Chondrocyte (in vitro differentiated cells): Measurements from ENCODE around the gene SPOCK2. TPM values are rescaled to one million over a fixed set of nuclear protein-coding genes. Genes with fewer than 3 reads are reported as not detected.

Source experiments
- DNase-seq: peaks from one replicate; pipeline ENCODE4 v3.0.0; 2021; ENCODE audit warnings: mixed read lengths, low spot score
- H3K27ac Mint-ChIP-seq: one replicate; pipeline ENCODE4 v1.8.0; 2021; ENCODE audit warnings: mild to moderate bottlenecking, moderate library complexity, mixed read lengths; ENCODE audit not compliant: unreplicated experiment
- H3K27me3 Mint-ChIP-seq: 2 replicates; pipeline ENCODE4 v1.8.0; 2021; ENCODE audit warnings: low read depth, mixed read lengths
- H3K36me3 Mint-ChIP-seq: 2 replicates; pipeline ENCODE4 v1.8.0; 2021; ENCODE audit warnings: low read depth, mixed read lengths
- H3K4me1 Mint-ChIP-seq: 2 replicates; pipeline ENCODE4 v1.8.0; 2021; ENCODE audit warnings: low read depth, mild to moderate bottlenecking, mixed read lengths
- H3K4me3 Mint-ChIP-seq: one replicate; pipeline ENCODE4 v1.8.0; 2021; ENCODE audit warnings: mild to moderate bottlenecking, moderate library complexity, mixed read lengths; ENCODE audit not compliant: unreplicated experiment
- H3K9me3 Mint-ChIP-seq: 2 replicates; pipeline ENCODE4 v1.8.0; 2021; ENCODE audit warnings: low read depth, mixed read lengths
- total RNA-seq: library from RNA; stranded (reverse); gene quantifications from 3 replicates; pipeline ENCODE4 v1.2.1, GENCODE V29; 2021
- TF ChIP-seq, protein P1 (sequence below): fragments of 200-600 bp; sonication (generic); IDR thresholded peaks from 2 replicates; pipeline ENCODE4 v1.5.0; 2021; ENCODE audit warnings: antibody characterized with exemption, mild to moderate bottlenecking, moderate library complexity

Gene SPOCK2
- total RNA-seq, 1 donor from 2014 or later, result 0.32 TPM

DNA sequence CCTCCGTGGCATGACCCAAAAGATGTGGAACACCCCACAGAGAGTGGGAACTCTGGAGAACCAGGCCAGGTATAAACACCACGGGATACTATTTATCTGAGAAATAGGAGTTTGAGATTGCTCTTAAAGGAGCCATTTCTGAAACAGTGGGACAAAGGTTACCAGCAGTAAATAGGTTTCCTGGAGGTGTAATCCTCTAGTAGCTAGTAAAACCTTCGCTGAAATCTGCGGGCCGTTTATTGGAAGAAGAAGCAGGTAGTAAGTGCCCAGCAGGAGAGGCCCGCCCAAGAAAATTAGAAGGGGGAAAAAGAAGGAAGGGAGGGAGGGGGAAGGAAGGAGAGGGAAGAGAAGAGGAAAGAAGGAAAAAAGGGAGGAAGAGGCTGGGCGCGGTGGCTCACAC, 72.5 kb downstream of the SPOCK2 start:
- no peak overlapping the region for H3K4me3 Mint-ChIP-seq
- no peak overlapping the region for H3K27ac Mint-ChIP-seq
- no peaks in the 10 kb centered on the region for H3K9me3 Mint-ChIP-seq
- no peak for DNase-seq
- H3K27me3 Mint-ChIP-seq, result no peaks in the 10 kb centered on the region
- TF ChIP-seq, protein P1, sequence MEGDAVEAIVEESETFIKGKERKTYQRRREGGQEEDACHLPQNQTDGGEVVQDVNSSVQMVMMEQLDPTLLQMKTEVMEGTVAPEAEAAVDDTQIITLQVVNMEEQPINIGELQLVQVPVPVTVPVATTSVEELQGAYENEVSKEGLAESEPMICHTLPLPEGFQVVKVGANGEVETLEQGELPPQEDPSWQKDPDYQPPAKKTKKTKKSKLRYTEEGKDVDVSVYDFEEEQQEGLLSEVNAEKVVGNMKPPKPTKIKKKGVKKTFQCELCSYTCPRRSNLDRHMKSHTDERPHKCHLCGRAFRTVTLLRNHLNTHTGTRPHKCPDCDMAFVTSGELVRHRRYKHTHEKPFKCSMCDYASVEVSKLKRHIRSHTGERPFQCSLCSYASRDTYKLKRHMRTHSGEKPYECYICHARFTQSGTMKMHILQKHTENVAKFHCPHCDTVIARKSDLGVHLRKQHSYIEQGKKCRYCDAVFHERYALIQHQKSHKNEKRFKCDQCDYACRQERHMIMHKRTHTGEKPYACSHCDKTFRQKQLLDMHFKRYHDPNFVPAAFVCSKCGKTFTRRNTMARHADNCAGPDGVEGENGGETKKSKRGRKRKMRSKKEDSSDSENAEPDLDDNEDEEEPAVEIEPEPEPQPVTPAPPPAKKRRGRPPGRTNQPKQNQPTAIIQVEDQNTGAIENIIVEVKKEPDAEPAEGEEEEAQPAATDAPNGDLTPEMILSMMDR, result no peak
- H3K4me1 Mint-ChIP-seq, result peaks cover 48% of the 10 kb centered on the region
- peaks cover 8% of the 10 kb centered on the region for H3K36me3 Mint-ChIP-seq

DNA sequence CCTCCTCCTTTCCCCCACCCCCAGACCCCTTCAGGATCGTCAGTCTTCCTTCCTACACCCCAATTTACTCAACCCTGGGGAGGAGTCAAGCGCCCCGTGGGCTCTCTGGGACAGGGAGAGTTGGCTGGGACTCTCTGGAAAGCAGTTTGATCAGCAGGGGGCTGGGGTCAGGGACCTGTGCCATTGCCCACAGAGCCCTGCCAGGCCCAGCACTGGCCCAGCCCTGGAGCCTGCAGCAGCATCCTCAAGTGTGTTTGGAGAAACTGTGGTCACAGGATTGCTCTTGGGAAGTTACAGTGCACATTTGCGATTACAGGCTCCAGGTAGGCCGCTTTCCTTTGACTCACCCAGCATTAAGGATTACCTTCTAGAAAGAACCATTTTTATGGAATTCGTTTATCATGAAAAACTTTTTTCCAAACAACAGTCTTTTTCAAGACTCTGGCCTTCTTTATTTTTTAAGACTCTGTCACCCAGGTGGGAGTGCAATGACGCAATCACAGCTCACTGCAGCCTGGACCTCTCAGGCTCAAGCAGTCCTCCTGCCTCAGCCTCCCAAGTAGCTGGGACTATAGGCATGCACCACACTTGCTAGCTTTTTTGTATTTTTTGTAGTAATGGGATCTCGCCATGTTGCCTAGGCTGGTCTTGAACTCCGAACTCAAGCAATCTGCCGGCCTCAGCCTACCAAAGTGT, 73.4 kb downstream of the SPOCK2 start:
- Mint-ChIP-seq H3K4me1 (peaks cover 57% of the 10 kb centered on the region), H3K27me3 (no peaks in the 10 kb centered on the region), H3K9me3 (no peaks in the 10 kb centered on the region), H3K36me3 (peaks cover 13% of the 10 kb centered on the region), H3K4me3 (no peak overlapping the region), H3K27ac (no peak overlapping the region)
- no peak for DNase-seq
- TF ChIP-seq, protein P1, result no peak

DNA sequence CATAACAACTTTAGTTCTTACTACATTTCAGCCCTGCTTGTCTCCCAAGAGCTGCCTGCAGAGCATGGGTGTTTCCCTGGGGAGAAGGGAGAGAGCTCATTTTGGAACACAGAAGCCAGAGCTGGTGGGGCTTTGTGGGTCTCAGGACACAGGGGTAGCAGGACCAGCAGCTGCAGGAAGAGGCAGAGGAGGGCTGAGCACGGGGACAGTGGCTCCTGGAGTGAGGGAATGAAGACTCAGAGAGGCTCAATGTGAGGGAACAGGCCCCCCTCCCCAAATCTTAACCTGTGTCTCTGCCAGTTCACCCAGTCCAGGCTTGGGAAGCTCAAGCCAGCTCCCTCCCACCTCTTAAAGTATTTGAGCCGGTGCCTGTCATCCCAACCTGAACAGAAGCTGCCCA, 74.2 kb downstream of the SPOCK2 start:
- DNase-seq, result no peak
- H3K27ac Mint-ChIP-seq, result no peak overlapping the region
- H3K27me3 Mint-ChIP-seq, result no peaks in the 10 kb centered on the region
- H3K4me1 Mint-ChIP-seq, result peaks cover 59% of the 10 kb centered on the region
- TF ChIP-seq, protein P1, result no peak
- H3K4me3 Mint-ChIP-seq, result no peak overlapping the region
- H3K9me3 Mint-ChIP-seq, result no peaks in the 10 kb centered on the region
- peaks cover 16% of the 10 kb centered on the region for H3K36me3 Mint-ChIP-seq

DNA sequence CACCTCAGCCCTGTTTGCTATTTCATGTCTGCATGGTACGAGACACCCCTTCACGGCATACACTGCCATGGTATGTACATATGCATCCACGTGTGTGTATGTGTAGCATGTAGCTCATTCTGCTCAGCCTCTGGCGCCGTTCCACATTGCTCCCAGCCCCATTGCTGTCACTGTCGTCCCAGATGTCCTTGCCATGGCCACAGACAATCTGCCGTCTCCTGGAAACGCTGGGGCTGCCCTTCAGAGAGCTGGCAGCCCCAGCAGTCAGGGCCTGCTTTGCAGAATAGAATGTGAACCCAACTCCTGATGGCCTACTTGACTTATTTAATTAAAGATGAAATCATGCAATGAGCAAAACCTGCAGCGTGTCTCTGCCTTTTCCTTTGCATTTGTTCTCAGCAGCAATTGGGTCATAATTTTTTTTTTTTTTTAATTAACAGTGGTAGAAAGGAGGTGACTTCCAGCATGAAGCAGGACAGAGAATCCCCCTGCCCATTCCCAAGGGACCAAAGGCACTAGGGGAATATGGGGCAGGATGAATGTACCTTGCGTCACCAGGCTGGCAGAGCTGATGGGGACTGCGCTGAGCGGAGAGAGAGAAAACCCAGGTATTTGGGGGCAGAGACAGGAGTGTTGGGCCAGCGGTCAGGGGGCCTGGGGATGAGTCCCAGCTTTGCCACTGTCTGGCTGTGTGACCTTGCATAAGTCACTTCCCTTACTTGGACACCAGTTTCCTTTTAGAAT, 75.0 kb downstream of the SPOCK2 start:
- H3K27me3 Mint-ChIP-seq, result no peaks in the 10 kb centered on the region
- H3K36me3 Mint-ChIP-seq, result peaks cover 18% of the 10 kb centered on the region
- no peak overlapping the region for H3K27ac Mint-ChIP-seq
- TF ChIP-seq, protein P1, result no peak
- no peak for DNase-seq
- no peak overlapping the region for H3K4me3 Mint-ChIP-seq
- H3K9me3 Mint-ChIP-seq, result no peaks in the 10 kb centered on the region
- peaks cover 65% of the 10 kb centered on the region for H3K4me1 Mint-ChIP-seq

DNA sequence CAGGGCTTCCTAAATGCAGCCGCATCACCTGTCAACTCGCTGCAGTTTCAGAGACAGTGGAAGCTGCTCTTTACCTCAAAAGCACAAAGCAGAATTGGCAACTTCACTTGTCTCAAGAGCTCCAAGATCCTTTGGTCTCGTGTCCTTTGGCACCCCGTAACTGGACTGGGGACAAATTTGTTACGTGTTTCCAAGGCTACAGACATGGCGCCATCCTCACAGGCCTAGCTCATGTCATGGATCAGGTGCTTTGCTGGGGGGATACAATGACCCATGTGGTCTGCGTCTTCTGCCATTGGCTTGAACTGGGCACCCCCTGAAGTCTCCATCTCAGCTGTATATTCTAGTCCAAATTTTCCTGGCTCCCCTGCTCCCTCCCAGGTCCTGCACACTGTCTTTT, 75.6 kb downstream of the SPOCK2 start:
- Mint-ChIP-seq H3K27me3 (no peaks in the 10 kb centered on the region), H3K9me3 (no peaks in the 10 kb centered on the region), H3K4me3 (no peak overlapping the region), H3K36me3 (peaks cover 18% of the 10 kb centered on the region), H3K4me1 (peaks cover 59% of the 10 kb centered on the region), H3K27ac (no peak overlapping the region)
- TF ChIP-seq, protein P1, result no peak
- DNase-seq, result no peak
